Cardiac muscle cell (in vitro differentiated cells and primary cell): ENCODE data around the gene NLRP5. TPM values are rescaled to one million over a fixed set of nuclear protein-coding genes. Genes with fewer than 3 reads are reported as not detected.
"Not testable (repeated sequence)": the region's sequence is repeated elsewhere in the genome, so short reads cannot be mapped to it uniquely, and the experiment has no call there.

ENCODE experiments used
- DNase-seq, 2 donors: peaks; one replicate each; pipeline versions ENCODE4 v3.0.0 to v3.0.0-alpha.2; 2010 to 2017; ENCODE audit warnings: low read depth in 1 of 2, low spot score in 1 of 2
- H3K27ac ChIP-seq: fragments of 200-600 bp; sonication (generic); 2 replicates; pipeline ENCODE4 v1.5.1; 2016
- H3K27me3 ChIP-seq: fragments of 200-600 bp; sonication (generic); 2 replicates; pipeline ENCODE4 v1.6.0; 2016; ENCODE audit warnings: control low read depth
- H3K36me3 ChIP-seq: fragments of 200-600 bp; sonication (generic); 2 replicates; pipeline ENCODE4 v1.5.1; 2016; ENCODE audit warnings: control low read depth
- H3K4me1 ChIP-seq: fragments of 200-600 bp; sonication (generic); 2 replicates; pipeline ENCODE4 v1.8.1; 2017; ENCODE audit warnings: low read depth, mild to moderate bottlenecking, mixed run types
- H3K4me3 ChIP-seq: fragments of 200-600 bp; sonication (generic); 2 replicates; pipeline ENCODE4 v1.5.1; 2016; ENCODE audit warnings: mild to moderate bottlenecking
- H3K9me3 ChIP-seq: fragments of 200-600 bp; sonication (generic); 2 replicates; pipeline ENCODE4 v1.5.1; 2017; ENCODE audit warnings: low read depth, mild to moderate bottlenecking, control low read depth
- CTCF ChIP-seq: IDR thresholded peaks from 2 replicates; pipeline ENCODE4 v1.5.1; 2012; ENCODE audit warnings: low read depth, mild to moderate bottlenecking, low read length
- polyA plus RNA-seq: library from polyadenylated mRNA; unstranded; fragments of >200 nt; fragmentation: Nextera tagmentation; extraction: Ambion mirVana; gene quantifications from 2 replicates; pipeline ENCODE4 v1.2.1, GENCODE V29; 2016
- total RNA-seq: library from RNA; depleted of rRNA; stranded (reverse); fragments of >200 nt; gene quantifications from 2 replicates; pipeline ENCODE4 v1.2.3, GENCODE V29; 2016

The NLRP5 gene
- total and polyA plus RNA-seq, 2 experiments from 2014 or later: not detected

- Histone ChIP-seq H3K27me3 (no peaks in the 10 kb centered on the region), H3K9me3 (no peaks in the 10 kb centered on the region), H3K4me1 (no peaks in the 10 kb centered on the region), H3K36me3 (no peaks in the 10 kb centered on the region), H3K4me3 (no peak overlapping the region), H3K27ac (no peak overlapping the region)
- TF ChIP-seq CTCF: no peak
- no peak for DNase-seq
Measured at GRCh38 chr19:55985254-55985653, 1.3 kb upstream of the NLRP5 start.

GRCh38 chr19:55990831-55991230 is 4.3 kb downstream of the NLRP5 start:
- no peaks in the 10 kb centered on the region for H3K4me1 ChIP-seq
- H3K27me3 ChIP-seq: no peaks in the 10 kb centered on the region
- TF ChIP-seq CTCF: no peak
- H3K9me3 ChIP-seq: no peaks in the 10 kb centered on the region
- no peak for DNase-seq
- H3K36me3 ChIP-seq: no peaks in the 10 kb centered on the region
- no peak overlapping the region for H3K4me3 ChIP-seq
- no peak overlapping the region for H3K27ac ChIP-seq

DNA sequence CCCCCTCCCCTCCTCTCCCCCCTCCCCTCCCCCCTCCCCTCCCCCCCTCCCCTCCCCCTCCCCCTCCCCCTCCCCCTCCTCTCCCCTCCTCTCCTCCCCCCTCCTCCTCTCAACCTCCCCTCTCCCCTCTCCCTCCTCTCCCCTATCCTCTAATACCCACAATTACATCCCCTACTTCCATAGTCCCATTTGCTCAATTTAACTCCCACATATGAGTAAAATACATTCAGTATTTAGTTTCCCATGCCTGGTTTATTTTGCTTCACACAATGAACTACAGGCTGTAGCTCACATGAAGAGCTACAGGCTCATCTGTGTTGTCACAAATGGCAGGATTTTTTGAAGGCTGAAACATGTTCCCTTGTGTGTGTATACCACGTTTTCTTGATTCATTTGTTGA is 6.9 kb downstream of the NLRP5 start:
- H3K4me3 ChIP-seq: no peak overlapping the region
- DNase-seq: no peak
- no peak overlapping the region for H3K27ac ChIP-seq
- no peaks in the 10 kb centered on the region for H3K9me3 ChIP-seq
- H3K27me3 ChIP-seq: no peaks in the 10 kb centered on the region
- H3K36me3 ChIP-seq: no peaks in the 10 kb centered on the region
- H3K4me1 ChIP-seq: no peaks in the 10 kb centered on the region
- no peak for TF ChIP-seq CTCF

DNA sequence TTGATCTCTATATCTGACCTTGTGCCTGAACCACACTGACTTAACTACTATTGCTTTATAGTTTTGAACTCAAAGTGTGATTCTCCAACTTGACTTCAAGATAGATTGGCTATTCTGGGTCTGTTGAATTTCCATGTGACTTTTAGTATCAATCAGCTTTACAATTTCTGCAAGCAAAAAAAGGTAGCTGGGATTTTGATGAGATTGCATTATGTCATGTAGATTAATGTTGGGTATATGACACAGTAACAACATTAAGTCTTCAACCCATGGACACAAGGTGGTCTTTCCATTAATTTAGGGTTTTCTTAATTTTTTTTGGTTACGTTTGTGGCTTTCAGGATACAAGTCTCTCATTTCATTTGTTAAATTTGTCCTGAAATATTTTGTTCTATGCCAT is 28.2 kb downstream of the NLRP5 start:
- no peaks in the 10 kb centered on the region for H3K4me1 ChIP-seq
- TF ChIP-seq CTCF: no peak
- no peaks in the 10 kb centered on the region for H3K36me3 ChIP-seq
- H3K4me3 ChIP-seq: no peak overlapping the region
- H3K27me3 ChIP-seq: no peaks in the 10 kb centered on the region
- no peaks in the 10 kb centered on the region for H3K9me3 ChIP-seq
- no peak for DNase-seq
- no peak overlapping the region for H3K27ac ChIP-seq

- peak in 1 of 2 donors; percentile 0 for DNase-seq
Measured at GRCh38 chr19:56015756-56016155, 29.2 kb downstream of the NLRP5 start.

GRCh38 chr19:56019325-56019724 is 32.8 kb downstream of the NLRP5 start:
- not testable (repeated sequence) for H3K27me3 ChIP-seq, H3K27ac ChIP-seq, H3K4me1 ChIP-seq, H3K4me3 ChIP-seq, DNase-seq, H3K9me3 ChIP-seq, H3K36me3 ChIP-seq

More at GRCh38 chr19:56015756-56016155, 29.2 kb downstream of the NLRP5 start:
- no peaks in the 10 kb centered on the region for H3K36me3 ChIP-seq
- no peak overlapping the region for H3K4me3 ChIP-seq
- TF ChIP-seq CTCF: no peak
- H3K27me3 ChIP-seq: no peaks in the 10 kb centered on the region
- no peaks in the 10 kb centered on the region for H3K4me1 ChIP-seq
- no peak overlapping the region for H3K27ac ChIP-seq
- H3K9me3 ChIP-seq: no peaks in the 10 kb centered on the region

GRCh38 chr19:56020355-56020975 is 33.9 kb downstream of the NLRP5 start:
- H3K36me3 ChIP-seq, H3K4me1 ChIP-seq, H3K9me3 ChIP-seq, H3K27ac ChIP-seq, H3K27me3 ChIP-seq, H3K4me3 ChIP-seq, DNase-seq: not testable (repeated sequence)
